Measurements from ENCODE around the gene NLRP11.
"Not testable (repeated sequence)": the region's sequence is repeated elsewhere in the genome, so short reads cannot be mapped to it uniquely, and the experiment has no call there.

DNA sequence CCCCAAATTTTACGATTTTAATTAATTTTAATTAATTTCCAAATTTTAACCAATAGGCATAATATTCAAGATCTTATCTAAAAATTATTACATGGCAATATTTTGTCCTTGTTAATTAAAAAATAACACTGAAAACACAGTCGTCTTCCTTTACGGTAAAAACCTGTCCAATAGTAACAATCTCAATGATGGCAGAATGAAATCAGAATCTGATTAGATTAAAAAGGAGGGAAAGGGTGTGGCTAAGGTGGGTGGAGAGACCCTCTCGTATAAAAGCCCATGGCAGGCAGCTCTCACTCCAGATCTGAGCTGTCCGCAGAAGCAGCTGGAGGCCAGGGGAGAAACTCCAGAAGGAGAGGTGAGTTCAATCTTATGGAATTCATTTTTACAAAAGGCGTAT lies 63.0 kb downstream of the NLRP11 start, which contains the start of gene RFPL4AL1:
- TF ChIP-seq, protein P1, sequence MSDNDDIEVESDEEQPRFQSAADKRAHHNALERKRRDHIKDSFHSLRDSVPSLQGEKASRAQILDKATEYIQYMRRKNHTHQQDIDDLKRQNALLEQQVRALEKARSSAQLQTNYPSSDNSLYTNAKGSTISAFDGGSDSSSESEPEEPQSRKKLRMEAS (IDR thresholded peaks at IDR 0.05): not testable (repeated sequence)
- not testable (repeated sequence) for TF ChIP-seq CREB1 (IDR thresholded peaks at IDR 0.05; ENCODE audit: low read depth); FOXM1 (IDR thresholded peaks at IDR 0.05; ENCODE audit: borderline replicate concordance, low read depth); EP300 (IDR thresholded peaks at IDR 0.05; ENCODE audit: borderline replicate concordance); RAD21 (IDR thresholded peaks at IDR 0.05; ENCODE audit: low read depth); CEBPB (IDR thresholded peaks at IDR 0.05); NFIC (IDR thresholded peaks at IDR 0.05); TAF1 (IDR thresholded peaks at IDR 0.05; ENCODE audit: low read depth)
- TF ChIP-seq, protein P2, sequence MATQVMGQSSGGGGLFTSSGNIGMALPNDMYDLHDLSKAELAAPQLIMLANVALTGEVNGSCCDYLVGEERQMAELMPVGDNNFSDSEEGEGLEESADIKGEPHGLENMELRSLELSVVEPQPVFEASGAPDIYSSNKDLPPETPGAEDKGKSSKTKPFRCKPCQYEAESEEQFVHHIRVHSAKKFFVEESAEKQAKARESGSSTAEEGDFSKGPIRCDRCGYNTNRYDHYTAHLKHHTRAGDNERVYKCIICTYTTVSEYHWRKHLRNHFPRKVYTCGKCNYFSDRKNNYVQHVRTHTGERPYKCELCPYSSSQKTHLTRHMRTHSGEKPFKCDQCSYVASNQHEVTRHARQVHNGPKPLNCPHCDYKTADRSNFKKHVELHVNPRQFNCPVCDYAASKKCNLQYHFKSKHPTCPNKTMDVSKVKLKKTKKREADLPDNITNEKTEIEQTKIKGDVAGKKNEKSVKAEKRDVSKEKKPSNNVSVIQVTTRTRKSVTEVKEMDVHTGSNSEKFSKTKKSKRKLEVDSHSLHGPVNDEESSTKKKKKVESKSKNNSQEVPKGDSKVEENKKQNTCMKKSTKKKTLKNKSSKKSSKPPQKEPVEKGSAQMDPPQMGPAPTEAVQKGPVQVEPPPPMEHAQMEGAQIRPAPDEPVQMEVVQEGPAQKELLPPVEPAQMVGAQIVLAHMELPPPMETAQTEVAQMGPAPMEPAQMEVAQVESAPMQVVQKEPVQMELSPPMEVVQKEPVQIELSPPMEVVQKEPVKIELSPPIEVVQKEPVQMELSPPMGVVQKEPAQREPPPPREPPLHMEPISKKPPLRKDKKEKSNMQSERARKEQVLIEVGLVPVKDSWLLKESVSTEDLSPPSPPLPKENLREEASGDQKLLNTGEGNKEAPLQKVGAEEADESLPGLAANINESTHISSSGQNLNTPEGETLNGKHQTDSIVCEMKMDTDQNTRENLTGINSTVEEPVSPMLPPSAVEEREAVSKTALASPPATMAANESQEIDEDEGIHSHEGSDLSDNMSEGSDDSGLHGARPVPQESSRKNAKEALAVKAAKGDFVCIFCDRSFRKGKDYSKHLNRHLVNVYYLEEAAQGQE (IDR thresholded peaks at IDR 0.05; ENCODE audit: low read depth): not testable (repeated sequence)

Data from Ishikawa (cell line).